HG03558 (cell line): ENCODE measurements around the gene PIN4.
"Not testable (repeated sequence)": the region's sequence is repeated elsewhere in the genome, so short reads cannot be mapped to it uniquely, and the experiment has no call there.

Experiments
- ATAC-seq: cut with Tn5 transposase; IDR thresholded peaks from one replicate; pipeline ENCODE4 v1.9.1; 2021; ENCODE audit warnings: moderate number of reproducible peaks; ENCODE audit not compliant: unreplicated experiment; ENCODE audit errors: extremely low read depth

The PIN4 gene

GRCh38 chrX:72201836-72202536 is 20.4 kb downstream of the PIN4 start:
- no peak for ATAC-seq

DNA sequence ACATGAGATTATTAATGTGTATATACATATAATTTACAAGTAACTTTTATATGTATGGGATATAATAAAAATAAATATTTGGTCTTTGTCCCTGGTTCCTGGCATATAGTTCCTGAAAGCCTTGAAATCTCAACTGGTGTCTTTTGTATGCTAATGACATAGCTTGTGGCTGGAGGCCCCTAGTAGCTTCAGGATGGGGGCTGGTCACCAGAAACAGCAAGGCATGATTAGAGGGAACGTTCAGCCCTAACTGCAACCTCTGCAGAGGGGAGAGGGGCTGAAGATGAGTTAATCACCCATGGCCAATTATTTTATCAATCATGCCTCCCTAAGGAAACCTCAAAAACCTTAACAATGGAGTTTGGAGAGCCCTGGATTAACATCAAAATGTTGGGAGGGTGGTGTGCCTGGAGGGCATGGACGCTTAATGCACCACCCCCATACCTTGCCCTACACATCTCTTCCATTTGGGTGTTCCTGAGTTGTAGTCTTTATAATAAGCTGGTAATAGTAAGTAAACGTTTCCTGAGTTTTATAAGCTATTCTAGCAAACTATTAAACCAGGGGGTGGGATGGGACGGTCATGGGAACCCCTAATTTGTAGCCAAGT is 21.3 kb downstream of the PIN4 start:
- no peak for ATAC-seq

DNA sequence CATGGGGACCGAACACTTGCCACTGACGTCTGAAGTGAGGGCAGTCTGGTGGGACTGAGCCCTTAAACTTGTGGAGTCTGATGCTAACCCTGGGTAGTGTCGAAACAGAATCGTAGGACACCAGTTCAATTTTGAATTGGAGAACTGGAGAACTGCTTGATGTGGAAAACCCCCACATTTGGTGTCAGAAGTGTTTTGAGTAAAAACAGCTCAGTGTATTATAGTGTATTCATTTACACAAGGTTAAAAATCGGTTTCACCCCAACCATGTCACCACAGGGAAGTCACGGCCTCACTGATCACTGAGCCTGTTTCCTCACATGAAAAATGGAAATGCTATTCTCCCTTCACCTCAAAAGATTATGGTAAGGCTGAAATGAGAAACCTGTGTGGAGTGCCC is 21.9 kb downstream of the PIN4 start:
- no peak for ATAC-seq

DNA sequence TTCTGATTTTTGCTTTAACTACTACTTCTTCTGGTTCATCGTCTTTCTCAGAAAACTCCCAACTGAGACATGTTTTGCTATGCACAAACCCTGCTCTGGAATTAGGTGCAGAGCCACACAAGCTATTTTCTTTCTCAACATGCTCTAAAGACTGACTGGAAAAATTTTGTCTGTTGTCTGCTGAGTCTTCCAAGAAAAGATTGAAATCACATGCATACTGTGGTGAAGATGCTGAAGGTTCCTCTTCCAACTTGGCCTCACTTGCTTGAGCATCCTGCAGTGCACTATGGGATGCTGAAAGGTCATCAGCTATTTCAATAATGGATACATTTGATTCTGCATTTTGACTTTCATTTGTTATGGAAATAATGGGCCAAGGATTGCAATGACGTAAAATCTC is 24.1 kb downstream of the PIN4 start:
- ATAC-seq = no peak

GRCh38 chrX:72207366-72207765 is 25.8 kb downstream of the PIN4 start:
- ATAC-seq = no peak

GRCh38 chrX:72208126-72208800 is 26.7 kb downstream of the PIN4 start:
- no peak for ATAC-seq

- ATAC-seq = no peak
Measured at GRCh38 chrX:72216973-72217372, 35.4 kb downstream of the PIN4 start.

- ATAC-seq = not testable (repeated sequence)
Measured at GRCh38 chrX:72220375-72220774, 38.8 kb downstream of the PIN4 start.

DNA sequence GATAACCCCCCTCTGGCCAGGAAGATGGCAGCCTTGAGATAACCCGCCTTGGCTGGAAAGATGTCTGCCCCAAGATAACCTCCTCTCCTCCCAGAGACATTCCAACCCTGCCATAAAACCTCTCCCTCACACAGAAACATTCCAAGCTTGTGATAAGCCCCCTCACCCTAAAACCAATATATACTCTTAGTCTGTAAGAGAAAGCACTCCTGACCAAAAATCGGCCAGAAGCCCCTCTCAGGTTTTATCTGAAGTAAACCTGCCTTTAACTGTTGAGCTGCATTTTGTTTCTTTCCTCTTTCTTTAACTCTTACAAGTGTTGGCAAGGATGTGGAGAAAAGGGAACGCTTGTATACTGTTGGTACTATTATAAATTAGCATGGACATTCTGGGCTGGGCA is 48.7 kb downstream of the PIN4 start:
- no peak for ATAC-seq

DNA sequence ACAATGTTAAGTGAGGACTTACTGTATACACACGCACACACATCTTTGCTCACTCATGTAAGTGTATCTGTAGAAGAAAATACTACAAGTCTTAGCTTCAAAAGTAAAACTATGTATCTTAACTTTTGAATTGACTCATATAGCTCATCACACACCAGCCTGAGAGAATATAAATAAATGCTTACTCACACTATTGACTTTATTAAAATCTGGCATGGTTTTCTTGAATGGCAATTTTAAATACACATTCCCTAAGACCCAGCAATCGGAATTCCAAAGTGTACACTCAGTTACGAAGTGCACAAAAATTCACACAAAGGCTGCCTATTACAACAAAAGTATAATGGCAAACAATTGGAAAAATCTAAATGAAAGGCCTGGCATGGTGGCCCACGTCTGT is 55.3 kb downstream of the PIN4 start:
- ATAC-seq = no peak

- ATAC-seq = no peak
Measured at GRCh38 chrX:72238183-72238582, 56.6 kb downstream of the PIN4 start.

- peak; percentile 93 for ATAC-seq
Measured at GRCh38 chrX:72238721-72239475, 57.3 kb downstream of the PIN4 start, which contains the start of gene ERCC6L. TSS of gene ERCC6L (minus strand) at chrX:72239027. CDS start at chrX:72238911, 116 bp downstream.

GRCh38 chrX:72240976-72241375 is 59.4 kb downstream of the PIN4 start:
- no peak for ATAC-seq

- no peak for ATAC-seq
Measured at GRCh38 chrX:72243472-72243871, 61.9 kb downstream of the PIN4 start.

DNA sequence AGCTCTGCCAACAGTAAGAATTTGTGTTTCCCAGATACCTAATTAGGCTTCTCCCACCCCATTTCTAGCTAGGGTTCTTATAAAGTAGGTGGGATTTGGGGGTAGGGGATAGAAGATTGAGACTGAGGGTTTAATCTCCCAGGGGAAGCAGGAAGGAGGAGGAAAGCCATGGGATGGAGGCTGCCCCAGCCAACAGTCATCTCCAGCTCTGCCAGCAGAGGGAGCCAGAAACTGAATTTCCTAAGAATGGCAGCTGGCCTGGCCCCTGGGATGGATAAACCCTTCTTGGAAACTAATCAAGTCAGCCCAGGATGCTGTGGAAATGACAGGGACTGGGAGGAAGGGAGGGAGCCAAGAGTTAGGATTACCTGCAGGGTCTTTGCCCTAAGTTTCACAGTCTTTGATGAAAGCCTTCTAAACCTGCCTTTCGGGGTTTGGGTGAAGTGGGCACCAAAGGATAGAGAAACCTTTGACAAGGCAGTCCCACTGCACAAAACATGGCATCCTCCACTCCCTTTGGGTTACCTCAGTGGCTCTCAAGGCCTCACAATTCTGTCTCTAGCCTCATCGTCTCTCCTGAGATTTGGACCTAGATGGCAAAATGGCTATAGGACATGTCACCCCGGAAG is 64.0 kb downstream of the PIN4 start:
- ATAC-seq = no peak

DNA sequence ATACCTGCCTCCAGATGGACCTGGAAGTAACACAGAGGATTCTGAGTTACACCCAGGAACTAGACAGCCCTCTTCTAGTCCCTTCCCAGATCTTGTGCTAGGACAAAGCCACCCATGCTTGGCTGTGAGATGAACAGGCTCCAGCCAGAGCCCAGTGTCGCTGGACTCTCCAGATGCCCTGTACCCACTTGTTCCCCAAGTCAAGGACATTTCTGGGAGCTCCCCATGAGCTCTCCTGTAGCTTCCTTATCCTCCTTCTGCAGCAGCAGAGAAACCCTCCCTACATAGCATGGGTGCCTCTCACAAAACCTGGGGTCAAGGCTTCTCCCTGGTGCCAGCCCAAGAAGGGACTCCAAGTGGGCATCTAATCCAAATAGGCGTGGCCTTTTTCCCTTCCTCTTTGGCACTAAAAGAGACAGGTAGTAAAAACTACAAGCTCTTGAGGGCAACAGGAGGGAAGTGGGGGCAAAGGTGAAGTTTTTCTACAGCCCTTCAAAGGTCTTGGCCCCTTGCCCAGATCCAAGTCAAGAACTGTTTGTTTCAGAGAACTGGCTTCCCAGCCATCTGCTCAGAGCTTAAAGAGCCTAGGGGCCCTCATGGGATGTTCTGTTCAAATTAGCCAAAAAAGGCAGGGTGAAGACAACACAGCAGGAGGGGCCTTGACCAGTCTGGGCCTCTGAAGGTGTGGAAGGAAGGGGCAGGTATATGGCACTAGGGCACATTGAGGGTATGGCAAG is 65.8 kb downstream of the PIN4 start:
- no peak for ATAC-seq
